B cell (primary cell): ENCODE measurements around the gene LYST.

Source experiments
- EZH2 ChIP-seq: IDR thresholded peaks from 2 replicates; pipeline ENCODE4 v1.6.1; 2012; ENCODE audit warnings: borderline replicate concordance, low read depth, mild to moderate bottlenecking, moderate library complexity, low read length; ENCODE audit not compliant: insufficient read depth, poor library complexity, severe bottlenecking
- TF ChIP-seq, protein P1 (sequence below): fragments of 200-600 bp; IDR thresholded peaks from one replicate; pipeline ENCODE4 v1.8.0; 2022; ENCODE audit warnings: antibody characterized with exemption, mild to moderate bottlenecking

- TF ChIP-seq, protein P1, sequence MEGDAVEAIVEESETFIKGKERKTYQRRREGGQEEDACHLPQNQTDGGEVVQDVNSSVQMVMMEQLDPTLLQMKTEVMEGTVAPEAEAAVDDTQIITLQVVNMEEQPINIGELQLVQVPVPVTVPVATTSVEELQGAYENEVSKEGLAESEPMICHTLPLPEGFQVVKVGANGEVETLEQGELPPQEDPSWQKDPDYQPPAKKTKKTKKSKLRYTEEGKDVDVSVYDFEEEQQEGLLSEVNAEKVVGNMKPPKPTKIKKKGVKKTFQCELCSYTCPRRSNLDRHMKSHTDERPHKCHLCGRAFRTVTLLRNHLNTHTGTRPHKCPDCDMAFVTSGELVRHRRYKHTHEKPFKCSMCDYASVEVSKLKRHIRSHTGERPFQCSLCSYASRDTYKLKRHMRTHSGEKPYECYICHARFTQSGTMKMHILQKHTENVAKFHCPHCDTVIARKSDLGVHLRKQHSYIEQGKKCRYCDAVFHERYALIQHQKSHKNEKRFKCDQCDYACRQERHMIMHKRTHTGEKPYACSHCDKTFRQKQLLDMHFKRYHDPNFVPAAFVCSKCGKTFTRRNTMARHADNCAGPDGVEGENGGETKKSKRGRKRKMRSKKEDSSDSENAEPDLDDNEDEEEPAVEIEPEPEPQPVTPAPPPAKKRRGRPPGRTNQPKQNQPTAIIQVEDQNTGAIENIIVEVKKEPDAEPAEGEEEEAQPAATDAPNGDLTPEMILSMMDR, result no peak
- TF ChIP-seq EZH2, result no peak
These were observed 152.4 kb downstream of the LYST start for GRCh38 chr1:235714205-235714897.
